H1 (cell line): ENCODE data around the gene SLC24A4. TPM values are rescaled to one million over a fixed set of nuclear protein-coding genes. Genes with fewer than 3 reads are reported as not detected.

Experiments
- CTCF ChIA-PET: fragments of 300-600 bp; sonication (Branson Sonifier 250); formaldehyde crosslinking; loops from one replicate; lab custom pipeline; 2021; ENCODE audit not compliant: partially characterized antibody; lab: Charles Lee
- POLR2A ChIA-PET: fragments of 300-600 bp; sonication (Branson Sonifier 250); formaldehyde crosslinking; loops from one replicate; lab custom pipeline; 2021; ENCODE audit warnings: inconsistent platforms; ENCODE audit not compliant: partially characterized antibody; lab: Charles Lee
- DNase-seq, 2 experiments: peaks; one replicate each; pipeline versions ENCODE4 v3.0.0 to v3.0.0-alpha.2; 2010 to 2022; ENCODE audit warnings: low spot score in 2 of 2, low read depth in 1 of 2, mixed read lengths in 1 of 2
- FAIRE-seq: peaks from 2 replicates; lab custom pipeline; 2011; peaks lifted over from hg19 to GRCh38; lab: Jason Lieb, UNC
- H2AFZ ChIP-seq: 2 replicates; pipeline ENCODE4 v1.8.1; 2012; ENCODE audit warnings: low read length, inconsistent platforms
- H2AK5ac ChIP-seq: 2 replicates; pipeline ENCODE4 v1.6.1; 2013; ENCODE audit warnings: low read depth, low read length
- H2BK120ac ChIP-seq: replicated peaks from 2 replicates; pipeline ENCODE3; 2013; ENCODE audit warnings: low read depth, low read length, inconsistent platforms
- H2BK12ac ChIP-seq: 2 replicates; pipeline ENCODE4 v1.6.1; 2013; ENCODE audit warnings: low read depth, low read length
- H2BK15ac ChIP-seq: 2 replicates; pipeline ENCODE4 v1.6.1; 2013; ENCODE audit warnings: low read length
- H2BK20ac ChIP-seq: 2 replicates; pipeline ENCODE4 v1.6.1; 2013; ENCODE audit warnings: low read length
- H2BK5ac ChIP-seq: 2 replicates; pipeline ENCODE4 v1.6.1; 2013; ENCODE audit warnings: low read depth, low read length
- H3K14ac ChIP-seq: 2 replicates; pipeline ENCODE4 v1.6.1; 2013; ENCODE audit warnings: inconsistent platforms; ENCODE audit not compliant: insufficient read length
- H3K18ac ChIP-seq: 2 replicates; pipeline ENCODE4 v1.6.1; 2013; ENCODE audit warnings: low read length; ENCODE audit errors: extremely low read depth
- H3K23ac ChIP-seq: 2 replicates; pipeline ENCODE4 v1.6.1; 2013; ENCODE audit warnings: inconsistent platforms; ENCODE audit not compliant: insufficient read length
- H3K23me2 ChIP-seq: 2 replicates; pipeline ENCODE4 v1.6.1; 2013; ENCODE audit warnings: low read depth, low read length
- H3K27ac ChIP-seq: 2 replicates; pipeline ENCODE4 v1.6.1; 2011; ENCODE audit warnings: low read depth, low read length, inconsistent platforms
- H3K27me3 ChIP-seq, 4 experiments: replicated peaks in 1 of 4; 1 replicate in 1 of 4; 2 replicates in 3 of 4; pipeline versions ENCODE4 v1.6.1 to v1.8.1; 2011 to 2013; ENCODE audit warnings: low read length in 3 of 4, mild to moderate bottlenecking in 3 of 4, inconsistent platforms in 2 of 4, mixed read lengths in 2 of 4, moderate library complexity in 1 of 4; ENCODE audit not compliant: control insufficient read depth in 3 of 4, insufficient read depth in 3 of 4; ENCODE audit errors: extremely low read depth in 1 of 4
- H3K36me3 ChIP-seq, 4 experiments: 2 replicates each; pipeline versions ENCODE4 v1.6.1 to v1.8.1; 2011 to 2013; ENCODE audit warnings: mild to moderate bottlenecking in 4 of 4, low read length in 3 of 4, moderate library complexity in 2 of 4, control low read depth in 1 of 4, inconsistent platforms in 1 of 4; ENCODE audit not compliant: insufficient read depth in 4 of 4, control insufficient read depth in 2 of 4
- H3K4ac ChIP-seq: replicated peaks from 2 replicates; pipeline ENCODE3; 2013; ENCODE audit warnings: low read length, low read depth, mixed read lengths, inconsistent platforms; ENCODE audit not compliant: insufficient read length
- H3K4me1 ChIP-seq, 4 experiments: replicated peaks in 1 of 4; 1 replicate in 1 of 4; 2 replicates in 3 of 4; pipeline versions ENCODE4 v1.6.1 to v1.8.1; 2011 to 2013; ENCODE audit warnings: low read length in 3 of 4, inconsistent platforms in 2 of 4, mixed read lengths in 1 of 4; ENCODE audit not compliant: insufficient read depth in 4 of 4, control insufficient read depth in 3 of 4
- H3K4me2 ChIP-seq, 2 experiments: 2 replicates each; pipeline versions ENCODE4 v1.6.1 to v1.8.1; 2011 to 2013; ENCODE audit warnings: low read depth in 2 of 2, low read length in 2 of 2, control low read depth in 1 of 2, inconsistent platforms in 1 of 2, mild to moderate bottlenecking in 1 of 2; ENCODE audit not compliant: insufficient read depth in 1 of 2
- H3K4me3 ChIP-seq, 4 experiments: fragments of 200-600, 300-600 bp in 1 of 4; sonication (generic), shearing (Covaris generic), sonication (Bioruptor Twin) in 1 of 4; 2 replicates each; pipeline versions ENCODE4 v1.5.1 to v1.8.1; 2011 to 2016; ENCODE audit warnings: low read length in 4 of 4, low read depth in 3 of 4, control low read depth in 2 of 4, inconsistent platforms in 2 of 4, mild to moderate bottlenecking in 2 of 4, mixed read lengths in 1 of 4, moderate library complexity in 1 of 4; ENCODE audit not compliant: insufficient read depth in 2 of 4; ENCODE audit errors: extremely low read depth in 1 of 4
- H3K56ac ChIP-seq: replicated peaks from 2 replicates; pipeline ENCODE3; 2013; ENCODE audit warnings: low read depth, mild to moderate bottlenecking, mixed read lengths, low read length, inconsistent platforms; ENCODE audit not compliant: insufficient read length
- H3K79me1 ChIP-seq: 2 replicates; pipeline ENCODE4 v1.6.1; 2013; ENCODE audit warnings: low read depth, low read length, control low read depth
- H3K79me2 ChIP-seq, 2 experiments: 2 replicates each; pipeline versions ENCODE4 v1.6.1 to v1.8.1; 2012 to 2013; ENCODE audit warnings: low read length in 2 of 2, mild to moderate bottlenecking in 2 of 2, inconsistent platforms in 1 of 2; ENCODE audit not compliant: insufficient read depth in 2 of 2, control insufficient read depth in 1 of 2
- H3K9ac ChIP-seq, 4 experiments: replicated peaks in 1 of 4; 1 replicate in 1 of 4; 2 replicates in 3 of 4; pipeline versions ENCODE4 v1.6.1 to v1.8.1; 2011 to 2013; ENCODE audit warnings: low read depth in 3 of 4, low read length in 3 of 4, control low read depth in 2 of 4, mild to moderate bottlenecking in 2 of 4, moderate library complexity in 2 of 4, inconsistent platforms in 1 of 4; ENCODE audit errors: extremely low read depth in 1 of 4
- H3K9me3 ChIP-seq, 2 experiments: 2 replicates each; pipeline versions ENCODE4 v1.6.1 to v1.8.1; 2012 to 2013; ENCODE audit warnings: mild to moderate bottlenecking in 2 of 2, moderate library complexity in 2 of 2, control low read depth in 1 of 2, inconsistent platforms in 1 of 2, low read depth in 1 of 2, low read length in 1 of 2, mixed read lengths in 1 of 2; ENCODE audit not compliant: insufficient read depth in 2 of 2
- H4K20me1 ChIP-seq, 2 experiments: replicated peaks in 1 of 2; 2 replicates each; pipeline versions ENCODE3 to v1.8.1; 2011 to 2013; ENCODE audit warnings: inconsistent platforms in 2 of 2, low read length in 2 of 2, mild to moderate bottlenecking in 1 of 2; ENCODE audit not compliant: insufficient read depth in 2 of 2, control insufficient read depth in 1 of 2
- H4K5ac ChIP-seq: 2 replicates; pipeline ENCODE4 v1.6.1; 2013; ENCODE audit warnings: low read length, low read depth, mixed read lengths, inconsistent platforms; ENCODE audit not compliant: insufficient read length
- H4K8ac ChIP-seq: 2 replicates; pipeline ENCODE4 v1.8.0; 2013; ENCODE audit warnings: mild to moderate bottlenecking, moderate library complexity, low read length, inconsistent platforms; ENCODE audit not compliant: insufficient read depth; ENCODE audit errors: extremely low read depth
- H4K91ac ChIP-seq: replicated peaks from 2 replicates; pipeline ENCODE3; 2013; ENCODE audit warnings: low read length, mixed read lengths, inconsistent platforms; ENCODE audit not compliant: insufficient read length
- CHD2 ChIP-seq: IDR thresholded peaks from 2 replicates; pipeline ENCODE4 v1.6.1; 2012; ENCODE audit warnings: low read length, improper control_type of control experiment
- GABPA ChIP-seq: IDR thresholded peaks from 2 replicates; pipeline ENCODE4 v1.6.1; 2011; ENCODE audit warnings: mild to moderate bottlenecking, low read length, moderate library complexity, borderline replicate concordance; ENCODE audit not compliant: insufficient read depth
- KDM1A ChIP-seq: fragments of 200-600, 300-600 bp; sonication (generic); IDR thresholded peaks from 2 replicates; pipeline ENCODE4 v1.7.1; 2016; ENCODE audit warnings: mild to moderate bottlenecking, low read length, borderline replicate concordance
- KDM4A ChIP-seq: IDR thresholded peaks from one replicate; pipeline ENCODE4 v1.7.1; 2012; ENCODE audit warnings: low read depth, mild to moderate bottlenecking, moderate library complexity, low read length, inconsistent platforms; ENCODE audit not compliant: severe bottlenecking
- POLR2A ChIP-seq, 2 experiments: IDR thresholded peaks; 1 replicate in 1 of 2; 2 replicates in 1 of 2; pipeline ENCODE4 v1.6.1; 2011; ENCODE audit warnings: low read depth in 2 of 2, low read length in 2 of 2, mild to moderate bottlenecking in 2 of 2; ENCODE audit errors: control extremely low read depth in 1 of 2
- POLR2AphosphoS5 ChIP-seq: IDR thresholded peaks from 2 replicates; pipeline ENCODE4 v1.6.1; 2011; ENCODE audit warnings: low read depth, low read length
- RFX5 ChIP-seq: IDR thresholded peaks from 2 replicates; pipeline ENCODE4 v1.6.1; 2011; ENCODE audit warnings: low read depth, low read length, improper control_type of control experiment, borderline replicate concordance
- SIN3A ChIP-seq, 2 experiments: IDR thresholded peaks in 1 of 2; conservative IDR thresholded peaks in 1 of 2; 2 replicates each; pipeline ENCODE4 v1.6.1; 2011 to 2012; ENCODE audit warnings: low read length in 2 of 2, improper control_type of control experiment in 1 of 2, low read depth in 1 of 2, mild to moderate bottlenecking in 1 of 2
- SIRT6 ChIP-seq: IDR thresholded peaks from one replicate; pipeline ENCODE4 v1.7.1; 2012; ENCODE audit warnings: low read length, inconsistent platforms
- TAF1 ChIP-seq: IDR thresholded peaks from 2 replicates; pipeline ENCODE4 v1.6.1; 2011; ENCODE audit warnings: mild to moderate bottlenecking, low read depth, low read length
- YY1 ChIP-seq: IDR thresholded peaks from 2 replicates; pipeline ENCODE4 v1.6.1; 2011; ENCODE audit warnings: low read depth, mild to moderate bottlenecking, low read length
- WGBS, 2 experiments: shearing (Covaris generic) in 1 of 2; methylation state at CpG; one replicate each; pipeline versions ENCODE4 v1.1.6 to v1.1.7; 2013 to 2015; ENCODE audit warnings: low lambda C conversion rate in 2 of 2, mixed read lengths in 2 of 2, inconsistent platforms in 1 of 2, low coverage in 1 of 2, missing lambda C conversion rate in 1 of 2; ENCODE audit not compliant: insufficient replicate concordance in 2 of 2, insufficient coverage in 1 of 2, insufficient read length in 1 of 2; ENCODE audit errors: extremely low coverage in 1 of 2, missing lambda C conversion rate in 1 of 2; 5-methylcytosine and 5-hydroxymethylcytosine counted together
- polyA plus RNA-seq, 7 experiments: library from polyadenylated mRNA; depleted of rRNA in 3 of 7; stranded (reverse) in 5 of 7; unstranded in 2 of 7; fragments of >200 nt in 5 of 7; fragments of 200-250 nt in 2 of 7; gene quantifications; 1 replicate in 5 of 7; 2 replicates in 1 of 7; 4 replicates in 1 of 7; pipeline versions ENCODE4 v1.2.1 to v1.2.3, GENCODE V29; 2011 to 2013; ENCODE audit warnings: missing spikeins in 2 of 7, mixed read lengths in 2 of 7
- total RNA-seq: library from RNA; stranded (reverse); fragmentation: NEBNext Ultra II Directional; extraction: Animal tissue kit (Norgen Biotek cat#: 25700); gene quantifications from 2 replicates; pipeline ENCODE4 v1.2.1, GENCODE V29; 2021
- TF ChIP-seq, protein P1 (sequence below): IDR thresholded peaks from 2 replicates; pipeline ENCODE4 v1.6.1; 2012; ENCODE audit warnings: inconsistent platforms

Gene SLC24A4
- total and polyA plus RNA-seq, 2 of the 8 experiments (the other 6 are each of a cell fraction or from before 2014, with no cell fraction given): 0.27 to 0.89 TPM

DNA sequence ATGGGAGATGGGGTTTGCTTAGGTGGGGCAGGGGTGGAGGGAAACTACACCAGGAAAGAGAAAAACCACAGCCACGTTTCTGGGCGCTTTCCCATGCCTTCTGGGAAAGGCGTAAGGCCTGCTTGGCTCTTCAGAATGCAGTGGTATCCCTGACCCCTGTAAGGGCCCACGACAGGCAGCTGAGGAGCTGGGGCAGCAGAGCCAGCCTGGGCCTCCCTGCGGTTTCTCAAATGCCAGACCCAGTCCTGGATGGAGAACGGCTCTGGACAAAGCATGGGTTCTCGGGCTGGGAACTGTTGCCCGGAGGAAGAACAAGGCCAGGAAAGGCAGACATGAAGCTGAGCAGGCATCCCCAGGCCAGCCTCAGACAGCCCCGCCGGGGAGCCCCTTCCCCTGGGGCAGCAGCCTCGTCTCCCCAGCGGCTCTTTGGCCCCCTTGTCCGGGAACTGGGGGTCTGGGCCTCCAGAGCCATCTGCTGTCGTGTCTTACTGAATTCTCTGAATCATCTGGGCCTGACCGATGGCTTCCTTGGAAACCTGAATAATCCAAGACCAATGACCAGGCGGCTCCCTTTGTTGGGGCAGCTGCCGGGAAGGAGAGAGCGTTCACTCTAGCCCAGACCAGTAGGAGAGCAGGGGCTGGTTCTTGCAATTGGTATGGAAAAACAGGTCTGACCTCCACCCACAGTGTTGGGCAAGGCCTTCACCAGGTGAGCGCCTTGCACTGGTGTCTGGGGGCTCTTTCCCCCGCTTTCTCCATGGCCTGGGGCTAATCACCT is 126.6 kb downstream of the SLC24A4 start:
- DNase-seq (no peak), FAIRE-seq (no peak)
- H3K14ac ChIP-seq: no peak overlapping the region
- H3K27me3 ChIP-seq: no peaks in the 10 kb centered on the region
- WGBS, 2 experiments: 88% methylated on average over 18 of the region's 20 CpGs; no CpG with 5 or more reads in 1 of the 2 experiments
- H2BK20ac ChIP-seq: no peak overlapping the region
- H3K79me1 ChIP-seq: no peaks in the 10 kb centered on the region
- H3K4me1 ChIP-seq: no peaks in the 10 kb centered on the region; a peak in 1 of 7 replicates
- no peak overlapping the region for H3K23ac ChIP-seq
- no peaks in the 10 kb centered on the region for H3K79me2 ChIP-seq
- no peak overlapping the region for H2AK5ac ChIP-seq
- no peak overlapping the region for H2BK5ac ChIP-seq
- ChIA-PET POLR2A (no interaction called here), CTCF (interaction anchor here (0.7 to 2.2 kb wide), 3 partner anchors 10 to 96 kb away, joined by 3 to 6 read pairs (median 4); no protein-coding TSS in a partner anchor)
- no peaks in the 10 kb centered on the region for H3K36me3 ChIP-seq
- no peak overlapping the region for H2BK15ac ChIP-seq
- H3K56ac ChIP-seq: no peak overlapping the region
- H3K23me2 ChIP-seq: peaks cover 2% of the 10 kb centered on the region; the same call in 1 of the 2 replicates
- no peak overlapping the region for H2BK12ac ChIP-seq
- no peak overlapping the region for H3K9ac ChIP-seq
- H4K20me1 ChIP-seq: no peaks in the 10 kb centered on the region
- H3K9me3 ChIP-seq: peaks cover 0 to 4% of the 10 kb centered on the region in 2 experiments; a peak in 2 of 4 replicates
- no peak overlapping the region for H4K5ac ChIP-seq
- H3K4me2 ChIP-seq: no peak overlapping the region
- no peak overlapping the region for H2AFZ ChIP-seq
- no peak overlapping the region for H3K4ac ChIP-seq
- H4K91ac ChIP-seq: no peak overlapping the region
- H3K4me3 ChIP-seq: no peak overlapping the region
- no peak overlapping the region; the same call in 1 of the 2 replicates for H3K18ac ChIP-seq
- H4K8ac ChIP-seq: no peak overlapping the region
- no peak overlapping the region for H3K27ac ChIP-seq
- no peak overlapping the region for H2BK120ac ChIP-seq
- no peak for TF ChIP-seq YY1
- no peak for TF ChIP-seq KDM4A
- no peak for TF ChIP-seq POLR2A (IDR thresholded peaks at IDR 0.05; ENCODE audit: control extremely low read depth in 1 of 2, low read depth in 2 of 2, low read length in 2 of 2)
- TF ChIP-seq SIN3A (conservative IDR thresholded peaks at IDR 0.05 in 1 of 2, IDR thresholded peaks at IDR 0.05 in 1 of 2; ENCODE audit: low read depth in 1 of 2, low read length in 2 of 2): no peak
- no peak for TF ChIP-seq TAF1
- TF ChIP-seq GABPA: no peak
- TF ChIP-seq RFX5: no peak
- TF ChIP-seq KDM1A: no peak
- no peak for TF ChIP-seq SIRT6
- TF ChIP-seq CHD2: no peak
- no peak for TF ChIP-seq POLR2AphosphoS5
- TF ChIP-seq, protein P1, sequence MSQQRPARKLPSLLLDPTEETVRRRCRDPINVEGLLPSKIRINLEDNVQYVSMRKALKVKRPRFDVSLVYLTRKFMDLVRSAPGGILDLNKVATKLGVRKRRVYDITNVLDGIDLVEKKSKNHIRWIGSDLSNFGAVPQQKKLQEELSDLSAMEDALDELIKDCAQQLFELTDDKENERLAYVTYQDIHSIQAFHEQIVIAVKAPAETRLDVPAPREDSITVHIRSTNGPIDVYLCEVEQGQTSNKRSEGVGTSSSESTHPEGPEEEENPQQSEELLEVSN: no peak
